HepG2 (cell line): ENCODE results near the gene TPM2. TPM values are rescaled to one million over a fixed set of nuclear protein-coding genes. Genes with fewer than 3 reads are reported as not detected.

Source experiments
- CBX1 ChIP-seq: IDR thresholded peaks from one replicate; pipeline ENCODE4 v1.6.1; 2016; ENCODE audit warnings: antibody characterized with exemption, low read depth
- HNF4A ChIP-seq: sonication (generic); formaldehyde crosslinking; IDR thresholded peaks from 2 replicates; pipeline ENCODE4 v1.4.0; 2020; ENCODE audit warnings: missing genetic modification reagents
- NR3C1 ChIP-seq: sonication (generic); formaldehyde crosslinking; IDR thresholded peaks from 2 replicates; pipeline ENCODE4 v1.4.0; 2020; ENCODE audit warnings: missing genetic modification reagents
- POLR2A ChIP-seq, 2 experiments: IDR thresholded peaks; 2 replicates each; pipeline ENCODE4 v1.6.1; 2011; ENCODE audit warnings: low read depth in 2 of 2, low read length in 2 of 2, mild to moderate bottlenecking in 1 of 2, moderate library complexity in 1 of 2; ENCODE audit not compliant: insufficient read depth in 1 of 2
- REL ChIP-seq: sonication (generic); formaldehyde crosslinking; conservative IDR thresholded peaks from 2 replicates; pipeline ENCODE4 v1.8.0; 2022; ENCODE audit warnings: mild to moderate bottlenecking, missing genetic modification reagents, moderate library complexity
- RFX1 ChIP-seq: fragments of 450-650 bp; IDR thresholded peaks from 2 replicates; pipeline ENCODE4 v1.6.1; 2017
- SCMH1 ChIP-seq: sonication (generic); formaldehyde crosslinking; IDR thresholded peaks from 2 replicates; pipeline ENCODE4 v1.9.0; 2021; ENCODE audit warnings: missing genetic modification reagents, mild to moderate bottlenecking, borderline replicate concordance
- ZNF138 ChIP-seq: sonication (generic); formaldehyde crosslinking; IDR thresholded peaks from 2 replicates; pipeline ENCODE4 v1.5.0; 2020; ENCODE audit warnings: mild to moderate bottlenecking, low read depth, missing genetic modification reagents
- ZNF256 ChIP-seq: sonication (generic); formaldehyde crosslinking; conservative IDR thresholded peaks from 2 replicates; pipeline ENCODE4 v1.4.0; 2020; ENCODE audit warnings: missing genetic modification reagents
- ZNF382 ChIP-seq: sonication (generic); formaldehyde crosslinking; IDR thresholded peaks from 2 replicates; pipeline ENCODE4 v1.5.0; 2020; ENCODE audit warnings: missing genetic modification reagents, mild to moderate bottlenecking, borderline replicate concordance
- ZNF772 ChIP-seq: sonication (generic); formaldehyde crosslinking; IDR thresholded peaks from 2 replicates; pipeline ENCODE4 v1.5.0; 2020; ENCODE audit warnings: mild to moderate bottlenecking, missing genetic modification reagents
- polyA plus RNA-seq, 8 experiments: library from polyadenylated mRNA; depleted of rRNA in 3 of 8; stranded (reverse) in 7 of 8; unstranded in 1 of 8; fragments of >200 nt; fragmentation: Illumina TruSeq in 4 of 8; extraction: Trizol in 4 of 8; gene quantifications; 2 replicates each; pipeline versions ENCODE4 v1.2.1 to v1.2.3, GENCODE V29; 2011 to 2016; ENCODE audit warnings: low read depth in 4 of 8, missing spikeins in 1 of 8, mixed read lengths in 1 of 8; ENCODE audit not compliant: insufficient read depth in 1 of 8
- total RNA-seq, 5 experiments: library from RNA; depleted of rRNA; stranded (reverse); fragments of >200 nt; fragmentation: Illumina TruSeq; extraction: Trizol; gene quantifications; 2 replicates each; pipeline ENCODE4 v1.2.3, GENCODE V29; 2016; ENCODE audit warnings: low read depth in 1 of 5
- TF ChIP-seq, protein P1 (sequence below), 2 experiments: sonication (generic) in 1 of 2; formaldehyde crosslinking in 1 of 2; IDR thresholded peaks; 2 replicates each; pipeline versions ENCODE4 v1.6.1 to v1.9.0; 2014 to 2022; ENCODE audit warnings: antibody characterized with exemption in 1 of 2, borderline replicate concordance in 1 of 2, inconsistent platforms in 1 of 2, low read depth in 1 of 2, missing genetic modification reagents in 1 of 2
- TF ChIP-seq, protein P2 (sequence below): sonication (generic); formaldehyde crosslinking; IDR thresholded peaks from 2 replicates; pipeline ENCODE4 v1.5.0; 2020; ENCODE audit warnings: mild to moderate bottlenecking, low read depth, missing genetic modification reagents, borderline replicate concordance
- TF ChIP-seq, protein P3 (sequence below): sonication (generic); formaldehyde crosslinking; IDR thresholded peaks from 2 replicates; pipeline ENCODE4 v1.9.0; 2021; ENCODE audit warnings: mild to moderate bottlenecking, missing genetic modification reagents
- TF ChIP-seq, protein P4 (sequence below): sonication (generic); formaldehyde crosslinking; IDR thresholded peaks from 2 replicates; pipeline ENCODE4 v1.4.0; 2020; ENCODE audit warnings: missing genetic modification reagents, low read depth, mild to moderate bottlenecking, borderline replicate concordance

The TPM2 gene
- total and polyA plus RNA-seq, 2 of the 13 experiments (the other 11 are each of a cell fraction or from before 2014, with no cell fraction given) = 3.1 to 10.7 TPM

DNA sequence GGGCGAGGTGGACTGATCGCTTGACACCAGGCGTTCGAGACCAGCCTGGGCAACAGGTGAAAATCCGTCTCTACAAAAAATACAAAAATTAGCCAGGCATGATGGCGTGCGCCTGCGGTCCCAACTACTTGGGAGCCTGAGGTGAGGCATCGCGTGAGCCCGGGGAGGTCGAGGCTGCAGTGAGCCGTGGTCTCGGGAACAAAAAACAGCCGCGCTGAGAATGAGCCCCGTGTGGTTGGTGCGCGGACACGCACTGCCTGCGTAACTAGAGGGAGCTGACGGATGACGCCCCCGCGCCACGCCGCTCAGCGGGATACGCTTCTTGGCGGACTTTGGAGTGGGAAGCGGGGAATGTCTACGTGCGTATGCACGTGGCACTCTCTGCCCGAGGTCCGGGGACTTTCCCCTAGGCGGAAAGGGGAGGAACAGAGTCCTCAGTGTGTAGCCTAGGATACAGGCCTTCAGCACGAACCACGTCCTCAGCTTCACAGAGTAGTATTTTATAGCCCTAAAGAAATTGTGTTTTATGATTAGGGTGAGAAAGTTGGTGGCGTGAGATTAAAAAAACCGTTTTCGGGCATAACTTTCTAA, 32.1 kb downstream of the TPM2 start, which contains the start of gene RMRP (continued):
- TF ChIP-seq, protein P1, sequence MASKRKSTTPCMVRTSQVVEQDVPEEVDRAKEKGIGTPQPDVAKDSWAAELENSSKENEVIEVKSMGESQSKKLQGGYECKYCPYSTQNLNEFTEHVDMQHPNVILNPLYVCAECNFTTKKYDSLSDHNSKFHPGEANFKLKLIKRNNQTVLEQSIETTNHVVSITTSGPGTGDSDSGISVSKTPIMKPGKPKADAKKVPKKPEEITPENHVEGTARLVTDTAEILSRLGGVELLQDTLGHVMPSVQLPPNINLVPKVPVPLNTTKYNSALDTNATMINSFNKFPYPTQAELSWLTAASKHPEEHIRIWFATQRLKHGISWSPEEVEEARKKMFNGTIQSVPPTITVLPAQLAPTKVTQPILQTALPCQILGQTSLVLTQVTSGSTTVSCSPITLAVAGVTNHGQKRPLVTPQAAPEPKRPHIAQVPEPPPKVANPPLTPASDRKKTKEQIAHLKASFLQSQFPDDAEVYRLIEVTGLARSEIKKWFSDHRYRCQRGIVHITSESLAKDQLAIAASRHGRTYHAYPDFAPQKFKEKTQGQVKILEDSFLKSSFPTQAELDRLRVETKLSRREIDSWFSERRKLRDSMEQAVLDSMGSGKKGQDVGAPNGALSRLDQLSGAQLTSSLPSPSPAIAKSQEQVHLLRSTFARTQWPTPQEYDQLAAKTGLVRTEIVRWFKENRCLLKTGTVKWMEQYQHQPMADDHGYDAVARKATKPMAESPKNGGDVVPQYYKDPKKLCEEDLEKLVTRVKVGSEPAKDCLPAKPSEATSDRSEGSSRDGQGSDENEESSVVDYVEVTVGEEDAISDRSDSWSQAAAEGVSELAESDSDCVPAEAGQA (IDR thresholded peaks at IDR 0.05; ENCODE audit: low read depth) = peak; percentile 89
- TF ChIP-seq, protein P1 (CRISPR knock-in tag; IDR thresholded peaks at IDR 0.05; ENCODE audit: borderline replicate concordance) = 0 out of 2 replicates have a peak, but pooled peaks have one; percentile 79
- TF ChIP-seq, protein P2, sequence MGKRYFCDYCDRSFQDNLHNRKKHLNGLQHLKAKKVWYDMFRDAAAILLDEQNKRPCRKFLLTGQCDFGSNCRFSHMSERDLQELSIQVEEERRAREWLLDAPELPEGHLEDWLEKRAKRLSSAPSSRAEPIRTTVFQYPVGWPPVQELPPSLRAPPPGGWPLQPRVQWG (CRISPR knock-in tag) = no peak
- peak; percentile 88; the same call in 1 of the 2 replicates for TF ChIP-seq REL (CRISPR knock-in tag)
- peak; percentile 92; the same call in 1 of the 2 replicates for TF ChIP-seq ZNF138 (CRISPR knock-in tag)
- peak; percentile 98; the same call in 1 of the 2 replicates for TF ChIP-seq ZNF256
- no peak for TF ChIP-seq NR3C1 (CRISPR knock-in tag)
- TF ChIP-seq, protein P3, sequence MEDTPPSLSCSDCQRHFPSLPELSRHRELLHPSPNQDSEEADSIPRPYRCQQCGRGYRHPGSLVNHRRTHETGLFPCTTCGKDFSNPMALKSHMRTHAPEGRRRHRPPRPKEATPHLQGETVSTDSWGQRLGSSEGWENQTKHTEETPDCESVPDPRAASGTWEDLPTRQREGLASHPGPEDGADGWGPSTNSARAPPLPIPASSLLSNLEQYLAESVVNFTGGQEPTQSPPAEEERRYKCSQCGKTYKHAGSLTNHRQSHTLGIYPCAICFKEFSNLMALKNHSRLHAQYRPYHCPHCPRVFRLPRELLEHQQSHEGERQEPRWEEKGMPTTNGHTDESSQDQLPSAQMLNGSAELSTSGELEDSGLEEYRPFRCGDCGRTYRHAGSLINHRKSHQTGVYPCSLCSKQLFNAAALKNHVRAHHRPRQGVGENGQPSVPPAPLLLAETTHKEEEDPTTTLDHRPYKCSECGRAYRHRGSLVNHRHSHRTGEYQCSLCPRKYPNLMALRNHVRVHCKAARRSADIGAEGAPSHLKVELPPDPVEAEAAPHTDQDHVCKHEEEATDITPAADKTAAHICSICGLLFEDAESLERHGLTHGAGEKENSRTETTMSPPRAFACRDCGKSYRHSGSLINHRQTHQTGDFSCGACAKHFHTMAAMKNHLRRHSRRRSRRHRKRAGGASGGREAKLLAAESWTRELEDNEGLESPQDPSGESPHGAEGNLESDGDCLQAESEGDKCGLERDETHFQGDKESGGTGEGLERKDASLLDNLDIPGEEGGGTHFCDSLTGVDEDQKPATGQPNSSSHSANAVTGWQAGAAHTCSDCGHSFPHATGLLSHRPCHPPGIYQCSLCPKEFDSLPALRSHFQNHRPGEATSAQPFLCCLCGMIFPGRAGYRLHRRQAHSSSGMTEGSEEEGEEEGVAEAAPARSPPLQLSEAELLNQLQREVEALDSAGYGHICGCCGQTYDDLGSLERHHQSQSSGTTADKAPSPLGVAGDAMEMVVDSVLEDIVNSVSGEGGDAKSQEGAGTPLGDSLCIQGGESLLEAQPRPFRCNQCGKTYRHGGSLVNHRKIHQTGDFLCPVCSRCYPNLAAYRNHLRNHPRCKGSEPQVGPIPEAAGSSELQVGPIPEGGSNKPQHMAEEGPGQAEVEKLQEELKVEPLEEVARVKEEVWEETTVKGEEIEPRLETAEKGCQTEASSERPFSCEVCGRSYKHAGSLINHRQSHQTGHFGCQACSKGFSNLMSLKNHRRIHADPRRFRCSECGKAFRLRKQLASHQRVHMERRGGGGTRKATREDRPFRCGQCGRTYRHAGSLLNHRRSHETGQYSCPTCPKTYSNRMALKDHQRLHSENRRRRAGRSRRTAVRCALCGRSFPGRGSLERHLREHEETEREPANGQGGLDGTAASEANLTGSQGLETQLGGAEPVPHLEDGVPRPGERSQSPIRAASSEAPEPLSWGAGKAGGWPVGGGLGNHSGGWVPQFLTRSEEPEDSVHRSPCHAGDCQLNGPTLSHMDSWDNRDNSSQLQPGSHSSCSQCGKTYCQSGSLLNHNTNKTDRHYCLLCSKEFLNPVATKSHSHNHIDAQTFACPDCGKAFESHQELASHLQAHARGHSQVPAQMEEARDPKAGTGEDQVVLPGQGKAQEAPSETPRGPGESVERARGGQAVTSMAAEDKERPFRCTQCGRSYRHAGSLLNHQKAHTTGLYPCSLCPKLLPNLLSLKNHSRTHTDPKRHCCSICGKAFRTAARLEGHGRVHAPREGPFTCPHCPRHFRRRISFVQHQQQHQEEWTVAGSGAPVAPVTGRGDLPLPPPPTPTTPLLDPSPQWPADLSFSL (CRISPR knock-in tag) = no peak; the same call in 1 of the 2 replicates
- TF ChIP-seq, protein P4, sequence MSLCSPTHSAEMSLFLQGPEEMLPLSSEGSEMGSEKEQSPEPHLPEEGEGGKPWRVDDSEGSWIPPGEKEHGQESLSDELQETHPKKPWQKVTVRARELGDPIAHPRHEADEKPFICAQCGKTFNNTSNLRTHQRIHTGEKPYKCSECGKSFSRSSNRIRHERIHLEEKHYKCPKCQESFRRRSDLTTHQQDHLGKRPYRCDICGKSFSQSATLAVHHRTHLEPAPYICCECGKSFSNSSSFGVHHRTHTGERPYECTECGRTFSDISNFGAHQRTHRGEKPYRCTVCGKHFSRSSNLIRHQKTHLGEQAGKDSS (CRISPR knock-in tag) = peak; percentile 93; the same call in 1 of the 2 replicates
- TF ChIP-seq ZNF772 (CRISPR knock-in tag) = peak; percentile 99
- TF ChIP-seq ZNF382 (CRISPR knock-in tag) = no peak
- peak; percentile 98 for TF ChIP-seq HNF4A
- TF ChIP-seq CBX1 = peak; percentile 98
- TF ChIP-seq SCMH1 (CRISPR knock-in tag) = no peak
- TF ChIP-seq POLR2A (IDR thresholded peaks at IDR 0.05; ENCODE audit: insufficient read depth in 1 of 2, low read depth in 2 of 2, low read length in 2 of 2) = peak in 1 of 2 experiments; percentile 74; a peak in 1 of 4 replicates
- TF ChIP-seq RFX1 = peak; percentile 87
